ENCODE measurements around the gene BACH2.

GRCh38 chr6:89910902-89911240, 385.8 kb downstream of the BACH2 start:
- TF ChIP-seq EZH2 (IDR thresholded peaks at IDR 0.05): no peak
- no peak for TF ChIP-seq POLR2AphosphoS5 (IDR thresholded peaks at IDR 0.05; ENCODE audit: low read depth, low read length)

All from HCT116 (cell line).